ENCODE results near the gene SLC8A2.

Gene SLC8A2

GRCh38 chr19:47456721-47457474 is 14.8 kb downstream of the SLC8A2 start:
- no peak for DNase-seq

- no peak for DNase-seq
Measured at GRCh38 chr19:47450478-47450877, 21.2 kb downstream of the SLC8A2 start.

GRCh38 chr19:47448360-47448727 is 23.3 kb downstream of the SLC8A2 start:
- DNase-seq: no peak

- DNase-seq: no peak
Measured at GRCh38 chr19:47447470-47448359, 24.0 kb downstream of the SLC8A2 start.

- DNase-seq: no peak
Measured at GRCh38 chr19:47446534-47447469, 24.9 kb downstream of the SLC8A2 start.

GRCh38 chr19:47445937-47446402 is 25.7 kb downstream of the SLC8A2 start:
- no peak for DNase-seq

GRCh38 chr19:47445527-47445926 is 26.2 kb downstream of the SLC8A2 start:
- DNase-seq: no peak

GRCh38 chr19:47444388-47444821 is 27.3 kb downstream of the SLC8A2 start:
- no peak for DNase-seq

GRCh38 chr19:47443331-47443730 is 28.4 kb downstream of the SLC8A2 start:
- no peak for DNase-seq

GRCh38 chr19:47438793-47439220 is 32.9 kb downstream of the SLC8A2 start:
- DNase-seq: no peak

- DNase-seq: no peak
Measured at GRCh38 chr19:47437500-47437899, 34.2 kb downstream of the SLC8A2 start.

GRCh38 chr19:47436712-47437401 is 34.8 kb downstream of the SLC8A2 start:
- DNase-seq: no peak

- DNase-seq: no peak
Measured at GRCh38 chr19:47435883-47436417, 35.7 kb downstream of the SLC8A2 start.

GRCh38 chr19:47435196-47435595 is 36.5 kb downstream of the SLC8A2 start:
- no peak for DNase-seq

- no peak for DNase-seq
Measured at GRCh38 chr19:47434088-47434487, 37.6 kb downstream of the SLC8A2 start.

GRCh38 chr19:47433121-47433520 is 38.6 kb downstream of the SLC8A2 start:
- no peak for DNase-seq

GRCh38 chr19:47432499-47432898 is 39.2 kb downstream of the SLC8A2 start:
- DNase-seq: no peak

- no peak for DNase-seq
Measured at GRCh38 chr19:47432091-47432490, 39.6 kb downstream of the SLC8A2 start.

GRCh38 chr19:47430041-47430802 is 41.5 kb downstream of the SLC8A2 start:
- no peak for DNase-seq

GRCh38 chr19:47429140-47429793 is 42.4 kb downstream of the SLC8A2 start:
- no peak for DNase-seq
